GM19043 (cell line): Measurements from ENCODE around the gene PABPC3.

Experiments
- ATAC-seq: cut with Tn5 transposase; IDR thresholded peaks from one replicate; pipeline ENCODE4 v1.9.1; 2021; ENCODE audit warnings: low read depth; ENCODE audit not compliant: unreplicated experiment

The PABPC3 gene

GRCh38 chr13:25095851-25096453, at the start of gene PABPC3:
PABPC3 (plus strand) TSS chr13:25096136; CDS start chr13:25096199, 63 bp downstream.
- ATAC-seq, result no peak

GRCh38 chr13:25046274-25046984, 49.5 kb upstream of the PABPC3 start:
- no peak for ATAC-seq

GRCh38 chr13:25046985-25047511, 48.9 kb upstream of the PABPC3 start:
- no peak for ATAC-seq

GRCh38 chr13:25051065-25051464, 44.9 kb upstream of the PABPC3 start:
- no peak for ATAC-seq

GRCh38 chr13:25059166-25059565, 36.8 kb upstream of the PABPC3 start:
- ATAC-seq, result no peak

GRCh38 chr13:25059958-25060357, 36.0 kb upstream of the PABPC3 start:
- ATAC-seq, result no peak

- no peak for ATAC-seq
These were observed 33.5 kb upstream of the PABPC3 start for GRCh38 chr13:25062479-25062878.

- ATAC-seq, result no peak
These were observed 31.5 kb upstream of the PABPC3 start for GRCh38 chr13:25064396-25064795.

- ATAC-seq, result no peak
These were observed 29.8 kb upstream of the PABPC3 start for GRCh38 chr13:25065974-25066770.

- ATAC-seq, result no peak
These were observed 28.9 kb upstream of the PABPC3 start for GRCh38 chr13:25067064-25067463.

- ATAC-seq, result no peak
These were observed 27.1 kb upstream of the PABPC3 start for GRCh38 chr13:25068810-25069209.

- ATAC-seq, result no peak
These were observed 26.7 kb upstream of the PABPC3 start for GRCh38 chr13:25069236-25069635.

- no peak for ATAC-seq
These were observed 26.0 kb upstream of the PABPC3 start for GRCh38 chr13:25069911-25070310.

- no peak for ATAC-seq
These were observed 15.2 kb upstream of the PABPC3 start for GRCh38 chr13:25080773-25081172.

GRCh38 chr13:25084096-25084495, 11.8 kb upstream of the PABPC3 start:
- ATAC-seq, result no peak

- no peak for ATAC-seq
These were observed 10.7 kb upstream of the PABPC3 start for GRCh38 chr13:25085125-25085742.

GRCh38 chr13:25088562-25089221, 7.2 kb upstream of the PABPC3 start:
- no peak for ATAC-seq

- no peak for ATAC-seq
These were observed 1.5 kb downstream of the PABPC3 start for GRCh38 chr13:25097426-25097825.

GRCh38 chr13:25103711-25104110, 7.8 kb downstream of the PABPC3 start:
- ATAC-seq, result no peak

- no peak for ATAC-seq
These were observed 13.4 kb downstream of the PABPC3 start for GRCh38 chr13:25109341-25109740.
